LHCN-M2 (cell line): ENCODE results near the gene SULT1C2. TPM values are rescaled to one million over a fixed set of nuclear protein-coding genes. Genes with fewer than 3 reads are reported as not detected.
"Not testable (repeated sequence)": the region's sequence is repeated elsewhere in the genome, so short reads cannot be mapped to it uniquely, and the experiment has no call there.

ENCODE experiments used
- DNase-seq: peaks from one replicate; pipeline ENCODE4 v3.0.0-alpha.2; 2012; ENCODE audit warnings: low read depth
- total RNA-seq: library from RNA; depleted of rRNA; stranded (reverse); fragments of >200 nt; gene quantifications from 2 replicates; pipeline ENCODE4 v1.2.3, GENCODE V29; 2014; rRNA removed

Gene SULT1C2
- total RNA-seq, 1 experiment from 2014 or later, result 0.06 TPM

DNA sequence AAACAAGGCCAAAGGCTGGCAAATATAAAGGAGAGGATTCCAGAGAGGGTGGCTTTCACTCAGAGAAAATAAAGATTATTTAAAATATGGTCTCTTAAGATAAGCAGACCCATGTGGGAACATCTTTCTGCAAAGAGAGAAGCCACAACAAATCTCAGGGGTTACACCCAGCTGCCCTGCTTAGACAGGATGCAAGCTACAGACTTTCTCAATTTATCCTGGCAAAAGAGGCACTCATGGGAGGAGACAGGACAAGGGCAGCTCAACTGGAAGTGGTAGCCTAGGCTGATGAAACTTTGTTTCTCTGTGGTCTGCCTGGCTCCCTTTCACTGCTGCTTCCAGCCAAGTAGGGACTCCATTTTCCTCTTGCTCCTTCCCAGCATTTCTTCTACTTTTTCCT lies 63.2 kb downstream of the SULT1C2 start:
- peak; percentile 20 for DNase-seq

DNA sequence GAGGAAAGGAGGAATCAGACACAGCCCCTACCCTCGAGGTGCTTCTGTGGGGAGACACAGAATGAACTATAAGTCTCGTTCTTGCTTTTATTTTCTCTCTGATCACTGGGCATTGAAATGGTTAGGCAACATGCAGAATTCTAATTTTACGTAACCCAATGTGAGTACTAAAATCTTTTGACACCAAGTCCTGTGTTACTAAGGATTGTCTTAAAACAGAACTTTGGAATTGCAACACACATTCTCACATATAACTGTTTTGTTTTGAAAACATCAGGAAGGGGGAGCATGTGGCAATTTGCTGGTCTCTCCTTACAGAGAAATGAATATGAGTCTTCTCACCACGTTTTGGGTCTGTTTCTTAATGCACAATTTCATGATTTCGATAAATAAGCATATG lies 65.4 kb downstream of the SULT1C2 start:
- no peak for DNase-seq

DNA sequence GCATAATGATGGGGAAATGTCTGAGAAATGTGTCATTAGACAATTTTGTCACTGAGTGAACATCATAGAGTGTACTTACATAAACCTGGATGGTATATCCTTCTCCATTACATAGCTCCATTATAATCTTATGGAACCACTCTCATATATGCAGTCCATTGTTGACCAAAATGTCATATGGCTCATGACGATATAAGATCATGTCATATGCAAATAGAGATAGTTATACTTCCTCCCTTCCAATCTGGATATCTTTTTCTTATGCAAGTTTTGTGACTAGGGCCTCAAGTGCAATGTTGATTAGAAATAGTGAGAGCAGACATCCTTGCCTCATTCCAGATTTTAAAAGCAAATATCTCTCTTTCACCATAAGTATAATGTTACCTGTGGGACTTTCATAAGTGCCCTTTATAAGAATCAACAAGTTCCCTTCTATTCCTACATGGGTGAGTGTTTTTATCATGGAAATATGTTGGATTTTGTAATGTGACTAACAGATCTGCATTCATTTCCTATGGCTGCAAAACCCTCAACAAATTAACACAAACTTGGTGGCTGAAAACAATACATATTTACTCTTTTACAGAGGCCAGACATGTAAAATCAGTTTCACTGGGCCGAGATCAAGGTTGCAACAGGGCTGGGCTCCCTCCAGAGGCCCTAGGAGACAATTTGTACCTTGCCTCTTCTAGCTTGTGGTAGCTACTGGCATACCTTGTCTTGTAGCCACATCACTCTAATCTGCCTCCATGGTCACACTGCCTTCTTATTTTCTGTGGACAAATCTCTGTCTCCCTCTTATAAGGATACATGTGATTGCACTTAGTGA lies 67.4 kb downstream of the SULT1C2 start:
- no peak for DNase-seq

DNA sequence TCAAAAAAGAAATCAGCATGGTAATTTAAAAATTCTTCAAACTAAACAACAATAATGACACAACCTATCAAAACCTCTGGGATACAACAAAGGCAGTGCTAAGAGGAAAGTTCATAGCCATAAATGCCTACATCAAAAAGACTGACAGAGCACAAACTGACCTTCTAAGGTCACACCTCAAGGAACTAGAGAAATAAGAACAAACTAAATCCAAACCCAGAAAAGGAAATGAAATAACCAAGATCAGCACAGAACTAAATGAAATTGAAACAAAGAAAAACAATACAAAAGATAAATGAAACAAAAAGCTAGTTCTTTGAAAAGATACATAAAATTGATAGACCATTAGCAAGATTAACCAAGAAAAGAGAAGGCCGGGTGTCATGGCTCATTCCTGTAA lies 70.6 kb downstream of the SULT1C2 start:
- DNase-seq, result not testable (repeated sequence)

Other genes with a start within 250 kb of the SULT1C2 start
- gene SULT1C3, start 48.9 kb upstream of the SULT1C2 start, total RNA-seq, result not detected in 2 replicates
- gene SULT1C4, start 89.1 kb downstream of the SULT1C2 start, total RNA-seq, result not detected in 2 replicates
- 11.7 and 18.0 TPM in 2 replicates for gene GCC2, start 160.3 kb downstream of the SULT1C2 start, total RNA-seq
- gene LIMS1, start 245.6 kb downstream of the SULT1C2 start, total RNA-seq, result 112 and 198 TPM in 2 replicates